Lower leg skin (tissue), 4 donors: ENCODE data around the gene TMC2. TPM values are rescaled to one million over a fixed set of nuclear protein-coding genes. Genes with fewer than 3 reads are reported as not detected.

Experiments used
- DNase-seq, 2 donors: peaks; one replicate each; pipeline ENCODE4 v3.0.0-alpha.2; 2019; ENCODE audit warnings: low spot score in 2 of 2
- H3K4me3 ChIP-seq: fragments of 200-600 bp; sonication (generic); 2 replicates; pipeline ENCODE4 v1.5.1; 2017; ENCODE audit warnings: mild to moderate bottlenecking, low read depth; ENCODE audit not compliant: poor library complexity, severe bottlenecking
- CTCF ChIP-seq, 3 donors: fragments of 450-650 bp; IDR thresholded peaks; one replicate each; pipeline ENCODE4 v1.5.1; 2016; ENCODE audit warnings: antibody characterized with exemption in 3 of 3, mild to moderate bottlenecking in 3 of 3, moderate library complexity in 2 of 3
- POLR2A ChIP-seq, 2 donors: fragments of 450-650 bp; IDR thresholded peaks; one replicate each; pipeline ENCODE4 v1.6.1; 2016 to 2017; ENCODE audit warnings: antibody characterized with exemption in 2 of 2, mild to moderate bottlenecking in 1 of 2, moderate library complexity in 1 of 2
- WGBS, 2 donors: methylation state at CpG; one replicate each; pipeline ENCODE4 v1.1.5; 2018; 5-methylcytosine and 5-hydroxymethylcytosine counted together
- intact Hi-C: fragments of 100-400 bp; cut with DNase I; formaldehyde crosslinking; loops from one replicate; pipeline ENCODE4 v1.15.0; 2023; ENCODE audit warnings: low total_unique reads
- total RNA-seq, 4 donors: library from RNA; depleted of rRNA; stranded (reverse); fragments of >200 nt; gene quantifications; one replicate each; pipeline ENCODE4 v1.1.0, GENCODE V29; 2016

TMC2 gene
- total RNA-seq, 4 donors from 2014 or later: 0.06 TPM; not detected in 3

GRCh38 chr20:2563116-2563515, 26.7 kb downstream of the TMC2 start:
- TF ChIP-seq CTCF (IDR thresholded peaks at IDR 0.05) (no peak), POLR2A (IDR thresholded peaks at IDR 0.05) (no peak)
- no peak for DNase-seq
- intact Hi-C loops: no loop called here
- WGBS, 2 donors: 72 to 74% methylated on average over 8 of the region's 8 CpGs
- no peak overlapping the region for H3K4me3 ChIP-seq

- TF ChIP-seq CTCF (IDR thresholded peaks at IDR 0.05) (no peak), POLR2A (IDR thresholded peaks at IDR 0.05) (no peak)
- no peak overlapping the region for H3K4me3 ChIP-seq
- DNase-seq: no peak
- 76 to 82% methylated on average over 4 of the region's 4 CpGs for WGBS, 2 donors
- intact Hi-C loops: no loop called here
Measured at GRCh38 chr20:2564406-2564805, 28.0 kb downstream of the TMC2 start.

GRCh38 chr20:2575682-2576081, 39.3 kb downstream of the TMC2 start:
- intact Hi-C loops: no loop called here
- WGBS, 2 donors: 26 to 33% methylated on average over 1 of the region's 1 CpG
- TF ChIP-seq CTCF (IDR thresholded peaks at IDR 0.05) (no peak), POLR2A (IDR thresholded peaks at IDR 0.05) (no peak)
- no peak overlapping the region for H3K4me3 ChIP-seq
- no peak for DNase-seq

- TF ChIP-seq POLR2A (IDR thresholded peaks at IDR 0.05) (no peak), CTCF (IDR thresholded peaks at IDR 0.05) (no peak)
- intact Hi-C loops: no loop called here
- H3K4me3 ChIP-seq: no peak overlapping the region
- DNase-seq: no peak
- WGBS, 2 donors: 23 to 41% methylated on average over 5 of the region's 5 CpGs
Measured at GRCh38 chr20:2576317-2576727, 39.9 kb downstream of the TMC2 start.

GRCh38 chr20:2578475-2579192, 42.3 kb downstream of the TMC2 start:
- DNase-seq: no peak
- TF ChIP-seq POLR2A (IDR thresholded peaks at IDR 0.05): no peak
- 53 to 55% methylated on average over 10 of the region's 10 CpGs for WGBS, 2 donors

GRCh38 chr20:2585811-2586210, 49.4 kb downstream of the TMC2 start:
- 77 to 79% methylated on average over 1 of the region's 1 CpG for WGBS, 2 donors
- intact Hi-C loops: no loop called here
- TF ChIP-seq CTCF (IDR thresholded peaks at IDR 0.05): no peak
- no peak for TF ChIP-seq POLR2A (IDR thresholded peaks at IDR 0.05)
- no peak overlapping the region for H3K4me3 ChIP-seq
- DNase-seq: no peak

More at GRCh38 chr20:2578475-2579192, 42.3 kb downstream of the TMC2 start:
- intact Hi-C loops: no loop called here
- H3K4me3 ChIP-seq: no peak overlapping the region
